Measurements from ENCODE around the gene LAMA1.

DNA sequence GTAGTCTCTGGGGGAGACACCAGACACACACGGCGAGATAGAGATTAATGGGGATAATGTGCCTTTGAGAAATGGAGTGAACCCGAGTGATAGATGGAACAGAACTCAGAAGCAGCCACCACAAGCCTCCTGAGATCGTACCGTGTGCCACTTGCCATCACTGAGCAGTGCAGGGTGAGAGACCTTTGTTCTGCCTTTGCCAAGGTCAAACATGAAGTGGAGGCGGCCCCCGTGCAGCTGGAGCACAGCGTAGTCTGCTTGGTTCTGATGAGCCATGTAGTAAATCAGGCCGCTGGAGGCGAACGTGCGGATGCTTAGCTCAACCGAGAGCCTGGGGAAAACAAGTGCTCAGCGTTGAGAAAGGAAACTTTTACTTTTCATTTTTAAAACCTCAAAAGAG is 167.0 kb downstream of the LAMA1 start:
- TF ChIP-seq GATA3 (IDR thresholded peaks at IDR 0.05; ENCODE audit: low read depth, low read length), result no peak
- no peak for TF ChIP-seq GATA2 (IDR thresholded peaks at IDR 0.05; ENCODE audit: low read depth, low read length)

All from SH-SY5Y (cell line).